ENCODE measurements around the gene OSBPL6.
"Not testable (repeated sequence)": the region's sequence is repeated elsewhere in the genome, so short reads cannot be mapped to it uniquely, and the experiment has no call there.

OSBPL6 gene

DNA sequence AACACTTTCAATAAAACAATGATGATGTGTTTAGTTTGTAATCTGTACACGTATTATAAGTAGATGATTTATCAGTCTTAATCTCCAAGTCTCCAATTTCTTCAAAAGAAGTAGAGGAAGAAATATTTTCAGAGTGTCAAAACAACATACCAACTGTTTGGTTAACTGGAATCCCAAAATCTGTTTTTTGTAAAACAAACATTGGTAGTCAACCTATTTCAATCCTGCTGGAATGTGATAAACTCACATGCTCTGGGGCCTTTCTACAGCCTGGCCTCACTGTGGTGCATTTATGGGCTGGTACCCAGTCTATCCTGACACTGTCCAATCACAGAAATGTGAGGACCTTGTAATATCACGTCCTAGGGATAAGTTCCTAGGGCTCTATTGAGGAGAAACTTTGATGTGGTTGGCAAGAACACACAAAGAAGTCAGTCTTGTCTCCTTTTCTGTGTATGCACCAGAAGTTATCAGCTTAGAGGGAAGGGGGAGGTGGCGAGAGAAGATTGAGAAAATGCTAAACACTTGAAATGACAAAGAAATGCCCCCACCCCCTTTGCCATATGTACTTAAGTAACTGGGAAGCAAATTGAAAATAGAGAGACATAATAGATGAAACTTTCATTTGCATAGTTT lies 209.5 kb downstream of the OSBPL6 start:
- DNase-seq (ENCODE audit: low spot score) = peak; percentile 9

DNA sequence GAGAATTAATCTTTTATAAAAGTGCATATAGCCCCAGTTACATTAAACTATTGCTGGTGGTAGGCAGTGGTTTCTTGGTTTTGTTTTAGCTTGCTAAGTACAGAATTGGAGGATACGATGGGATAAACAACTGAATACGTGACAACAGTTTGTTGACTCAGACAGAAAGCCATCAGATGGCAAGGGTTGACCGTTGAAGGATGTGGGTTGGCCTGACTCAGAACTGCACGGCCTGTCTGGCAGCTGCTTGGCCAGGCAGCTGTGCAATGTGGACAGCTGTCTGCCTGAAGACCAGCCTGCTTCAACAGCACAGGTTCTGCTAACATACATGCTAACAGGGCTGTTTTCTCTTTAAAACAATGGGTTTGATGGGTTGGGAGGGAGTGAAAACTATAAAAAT lies 210.1 kb downstream of the OSBPL6 start:
- peak; percentile 75 for DNase-seq (ENCODE audit: low spot score)

DNA sequence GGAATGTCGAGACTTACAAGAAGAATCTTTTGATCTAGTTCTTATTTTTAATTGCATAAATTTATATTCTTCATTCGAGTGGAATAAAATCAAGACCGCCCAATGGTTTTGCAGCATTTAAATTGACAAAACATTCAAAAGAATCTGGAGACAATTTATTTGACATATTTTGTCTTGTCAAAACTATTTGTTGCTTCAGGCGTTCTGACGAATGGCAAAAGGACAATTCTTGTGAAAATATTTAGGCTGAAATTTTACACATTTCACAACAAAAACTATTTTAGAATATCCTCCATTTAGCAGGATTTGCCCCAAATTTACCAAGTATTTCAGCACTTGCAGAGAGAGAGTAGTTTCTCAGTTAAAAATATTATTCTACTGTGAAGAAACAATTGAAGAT lies 214.9 kb downstream of the OSBPL6 start:
- no peak for DNase-seq (ENCODE audit: low spot score)

DNA sequence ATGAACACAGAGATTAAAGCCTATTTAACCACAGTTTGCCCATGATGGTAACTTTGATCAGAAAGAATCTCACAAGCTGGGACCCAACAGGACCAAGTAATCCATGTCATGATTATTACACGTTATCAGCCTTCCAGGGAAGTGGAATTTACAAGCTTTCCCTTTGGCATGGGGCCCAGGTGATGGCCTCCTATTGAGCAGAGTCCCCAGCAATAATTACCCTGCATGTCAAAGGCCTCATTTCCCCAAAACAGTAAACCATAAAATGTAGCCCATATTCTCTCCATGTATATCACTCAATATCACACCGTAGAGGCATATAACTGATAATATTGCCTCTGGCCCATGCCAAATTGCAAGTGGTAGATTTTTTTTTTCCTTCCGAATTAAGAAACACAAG lies 217.7 kb downstream of the OSBPL6 start:
- no peak for DNase-seq (ENCODE audit: low spot score)

DNA sequence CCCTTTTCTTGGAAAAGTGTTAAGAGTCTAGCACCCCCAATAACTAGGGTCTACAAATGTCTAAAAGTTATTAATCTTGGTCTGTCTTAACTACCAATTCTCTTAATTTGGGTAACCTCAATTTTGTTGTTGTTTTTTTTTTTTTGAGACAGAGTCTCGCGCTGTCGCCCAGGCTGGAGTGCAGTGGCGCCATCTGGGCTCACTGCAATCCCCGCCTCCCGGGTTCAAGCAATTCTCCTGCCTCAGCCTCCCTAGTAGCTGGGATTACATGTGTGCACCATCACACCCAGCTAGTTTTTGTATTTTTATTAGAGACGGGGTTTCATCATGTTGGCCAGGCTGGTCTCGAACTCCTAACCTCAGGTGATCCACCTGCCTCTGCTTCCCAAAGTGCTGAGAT lies 218.1 kb downstream of the OSBPL6 start:
- not testable (repeated sequence) for DNase-seq (ENCODE audit: low spot score)

DNA sequence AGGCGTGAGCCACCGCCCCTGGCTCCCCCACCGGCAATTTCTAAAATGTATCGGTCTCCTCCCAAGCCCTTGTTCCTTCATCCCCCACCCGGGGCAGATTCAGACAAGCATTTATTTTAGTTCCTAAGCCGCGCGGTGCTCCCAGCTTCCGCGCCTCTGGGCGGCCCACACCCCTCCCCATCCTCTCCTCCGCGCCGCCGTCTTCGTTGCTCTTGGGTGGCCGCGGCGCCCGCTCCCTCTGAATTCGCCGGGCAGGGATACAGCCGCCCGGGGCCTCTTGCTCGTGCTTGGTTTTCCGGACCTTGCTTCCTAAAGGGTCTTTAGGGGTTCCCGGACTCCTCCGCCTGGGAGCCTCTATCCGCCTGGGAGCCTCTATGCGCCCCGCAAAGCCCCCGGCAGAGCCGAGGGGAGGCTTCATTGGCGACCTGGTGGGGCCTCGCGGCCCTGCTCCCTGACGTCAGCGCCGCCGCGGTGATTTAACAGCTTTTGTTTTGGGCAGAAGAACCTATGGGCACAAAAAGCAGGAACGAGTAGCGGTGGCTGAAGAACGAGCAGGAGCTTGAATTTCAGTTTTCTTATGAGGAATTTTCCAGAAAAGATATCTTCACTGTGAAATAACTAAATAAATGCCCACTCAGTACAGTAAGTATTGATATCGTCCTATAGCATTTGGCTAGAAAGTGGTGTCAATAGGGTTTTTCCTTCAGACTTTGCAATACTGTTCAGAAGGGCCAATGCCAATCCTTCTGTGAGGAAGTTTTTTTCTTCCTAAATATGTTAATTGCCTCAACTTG lies 219.4 kb downstream of the OSBPL6 start:
- DNase-seq (ENCODE audit: low spot score) = peak; percentile 62

DNA sequence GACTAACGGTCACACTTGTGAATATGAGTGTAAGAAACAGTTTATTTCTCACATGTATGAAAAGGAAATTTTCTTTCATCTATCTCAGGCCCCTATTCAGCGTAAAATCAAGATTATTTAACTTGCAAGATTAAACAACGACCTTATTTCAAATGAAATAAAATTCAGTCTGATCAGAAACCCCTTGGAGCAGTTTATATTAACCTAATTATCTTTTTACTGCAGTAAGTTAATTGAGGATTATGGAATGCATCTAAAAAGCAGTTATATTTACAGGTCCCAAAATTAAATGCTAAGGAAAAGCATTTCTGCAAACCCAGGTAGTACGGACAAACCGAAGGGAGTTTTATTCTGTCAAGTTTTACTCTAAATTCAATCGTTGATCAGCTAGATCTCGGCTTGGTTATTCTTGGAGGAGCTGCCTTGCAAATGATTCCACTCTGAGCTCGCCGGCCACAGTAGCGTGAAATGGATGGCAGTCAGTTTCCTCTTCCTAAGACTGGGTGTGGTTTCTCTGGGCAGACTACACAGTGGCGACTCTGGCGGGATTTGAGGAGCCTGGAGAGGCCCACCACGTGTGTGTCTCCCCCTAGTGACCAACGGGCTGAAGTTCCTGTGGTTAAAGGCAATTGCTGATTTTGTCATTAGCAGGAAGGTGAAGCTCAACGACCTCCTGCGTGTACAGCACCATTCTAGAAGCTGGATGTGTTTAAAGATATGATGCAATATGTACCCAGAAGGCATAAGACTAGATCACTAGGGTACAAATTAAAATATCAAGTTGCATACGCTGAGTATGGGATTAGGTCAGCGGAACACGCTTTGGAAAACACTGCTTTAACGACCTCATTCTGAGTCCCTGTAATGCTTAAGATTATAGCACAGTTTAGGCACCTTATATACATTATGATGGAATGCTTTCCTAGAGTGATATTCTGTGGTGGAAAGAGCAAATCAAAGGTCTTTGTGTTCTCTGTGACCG lies 220.2 kb downstream of the OSBPL6 start:
- peak; percentile 92 for DNase-seq (ENCODE audit: low spot score)

DNA sequence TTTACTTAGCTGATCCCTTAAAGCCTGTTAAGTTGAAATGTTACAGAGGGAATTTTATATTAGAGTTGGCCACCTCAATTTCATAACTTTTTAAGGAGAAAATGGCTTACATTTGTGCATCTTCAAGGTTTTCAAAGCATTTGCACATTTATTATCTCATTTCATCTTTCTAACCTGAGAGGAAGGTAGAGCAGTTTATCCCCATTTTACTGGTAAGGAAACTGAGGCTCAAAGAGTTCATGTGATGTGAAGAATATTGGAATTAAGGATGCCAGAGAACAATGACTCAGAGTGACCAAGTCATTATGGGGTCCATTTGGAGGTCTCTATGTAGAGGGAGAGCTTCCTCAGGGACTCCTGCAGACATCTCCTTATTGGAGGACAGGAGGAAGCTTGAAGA lies 221.7 kb downstream of the OSBPL6 start:
- DNase-seq (ENCODE audit: low spot score) = no peak

DNA sequence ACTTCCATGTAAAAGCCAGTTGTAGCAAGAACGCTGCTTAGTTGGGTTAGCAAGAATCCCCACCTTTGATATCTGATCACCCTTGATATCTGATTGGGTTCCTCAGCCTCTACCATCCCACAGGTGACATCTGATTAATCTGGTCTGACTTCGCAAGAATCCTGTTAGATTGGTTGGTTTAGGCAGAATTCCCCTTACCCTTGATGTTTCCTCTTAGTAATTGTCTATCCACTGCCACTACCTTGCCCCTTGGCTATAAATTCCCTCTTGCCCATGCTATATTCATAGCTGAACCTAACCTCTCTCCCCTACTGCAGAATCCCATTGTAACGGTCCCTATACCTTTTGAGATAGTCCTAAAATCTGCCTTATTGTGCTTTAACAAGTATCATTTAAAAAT lies 223.6 kb downstream of the OSBPL6 start:
- DNase-seq (ENCODE audit: low spot score) = no peak

DNA sequence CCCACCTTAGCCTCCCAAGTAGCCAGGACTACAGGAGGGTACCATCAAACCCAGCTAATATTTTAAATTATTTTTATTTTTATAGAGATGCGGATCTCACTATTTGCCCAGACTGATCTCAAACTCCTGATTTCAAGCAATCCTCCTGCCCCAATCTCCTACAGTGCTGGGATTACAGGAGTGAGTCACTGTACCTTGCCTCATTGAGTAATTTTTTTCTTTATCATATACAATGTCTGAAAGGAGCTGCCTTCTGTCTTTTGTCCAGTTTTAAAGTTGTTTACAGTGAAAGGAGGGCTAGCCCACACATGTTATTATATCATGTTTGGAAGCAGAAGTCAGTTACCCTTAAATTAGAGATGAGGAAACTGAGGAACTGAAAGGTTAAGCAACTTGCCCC lies 224.1 kb downstream of the OSBPL6 start:
- DNase-seq (ENCODE audit: low spot score) = no peak

DNA sequence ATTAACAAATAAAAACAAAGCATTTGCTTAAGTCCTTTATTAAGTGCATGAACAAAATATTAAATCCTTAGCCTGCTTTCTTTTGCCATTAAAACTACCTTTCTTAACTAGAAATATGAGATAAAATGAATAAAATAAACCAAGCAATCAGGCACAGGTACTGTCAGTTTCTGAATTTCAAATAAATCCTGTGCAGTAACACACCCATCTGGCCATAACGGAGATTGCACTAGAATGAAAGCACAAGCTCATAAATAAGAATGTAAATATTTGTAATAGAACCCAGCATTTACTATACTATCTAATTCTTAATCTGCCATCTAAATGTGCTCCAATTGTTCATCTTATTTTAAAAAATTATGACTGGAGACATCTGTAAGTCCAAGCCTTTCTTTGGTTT lies 224.8 kb downstream of the OSBPL6 start:
- DNase-seq (ENCODE audit: low spot score) = no peak

DNA sequence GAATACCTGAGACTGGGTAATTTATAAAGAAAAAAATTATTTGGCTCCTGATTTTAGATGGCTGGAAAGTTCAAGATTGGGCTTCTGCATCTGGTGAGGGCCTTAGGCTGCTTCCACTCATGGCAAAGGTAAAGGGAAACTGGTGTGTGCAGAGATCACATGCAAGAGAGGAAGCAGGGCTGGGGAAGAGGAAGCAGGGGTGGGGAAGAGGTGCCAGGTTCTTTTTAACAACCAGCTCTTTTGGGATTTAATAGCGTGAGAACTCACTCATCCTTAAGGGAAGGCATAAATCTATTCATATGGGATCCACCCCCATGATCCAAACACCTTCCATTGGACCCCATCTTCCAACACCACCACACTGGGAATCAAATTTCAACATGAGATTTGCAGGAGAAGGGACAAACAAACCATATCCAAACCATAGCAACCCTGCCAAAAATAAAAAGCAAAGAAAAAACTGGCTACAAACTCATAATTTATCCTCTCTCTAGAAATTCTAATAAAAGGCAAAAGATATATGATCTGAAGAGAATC lies 226.2 kb downstream of the OSBPL6 start:
- DNase-seq (ENCODE audit: low spot score) = no peak

DNA sequence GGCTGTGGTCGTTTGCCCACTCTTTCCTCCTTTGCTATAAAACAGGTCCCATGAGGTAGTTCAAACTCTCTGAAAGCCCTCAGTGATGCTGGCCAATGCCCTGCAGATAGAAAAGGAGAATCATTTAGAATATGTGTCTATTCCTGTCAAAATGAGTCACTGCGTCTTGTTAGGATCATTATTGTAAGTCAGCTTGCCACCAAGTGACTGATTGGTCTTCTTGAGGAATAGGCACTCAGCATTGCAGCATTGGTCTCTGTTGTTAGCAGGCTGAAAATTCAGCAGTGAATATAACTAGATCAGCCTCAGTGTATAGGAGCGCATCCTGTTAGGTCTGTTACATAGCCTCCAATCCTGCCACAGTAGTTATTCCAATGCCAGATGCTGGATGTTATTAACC lies 227.8 kb downstream of the OSBPL6 start:
- DNase-seq (ENCODE audit: low spot score) = no peak

DNA sequence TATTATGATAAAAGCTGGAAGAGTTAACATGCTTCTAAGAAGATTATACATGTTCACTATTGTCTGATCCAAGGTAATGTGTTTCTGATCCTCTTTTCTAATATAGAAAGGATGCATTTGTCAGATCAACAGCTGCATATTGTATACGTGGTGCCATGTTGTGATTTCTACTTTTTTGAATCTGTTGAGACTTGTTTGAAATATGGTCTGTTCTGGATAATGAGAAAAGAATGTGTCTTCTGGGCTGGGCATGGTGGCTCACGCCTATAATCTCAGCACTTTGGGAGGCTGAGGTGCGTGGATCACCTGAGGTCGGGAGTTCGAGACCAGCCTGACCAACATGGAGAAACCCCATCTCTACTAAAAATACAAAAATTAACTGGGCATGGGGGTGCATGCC lies 229.4 kb downstream of the OSBPL6 start:
- not testable (repeated sequence) for DNase-seq (ENCODE audit: low spot score)

DNA sequence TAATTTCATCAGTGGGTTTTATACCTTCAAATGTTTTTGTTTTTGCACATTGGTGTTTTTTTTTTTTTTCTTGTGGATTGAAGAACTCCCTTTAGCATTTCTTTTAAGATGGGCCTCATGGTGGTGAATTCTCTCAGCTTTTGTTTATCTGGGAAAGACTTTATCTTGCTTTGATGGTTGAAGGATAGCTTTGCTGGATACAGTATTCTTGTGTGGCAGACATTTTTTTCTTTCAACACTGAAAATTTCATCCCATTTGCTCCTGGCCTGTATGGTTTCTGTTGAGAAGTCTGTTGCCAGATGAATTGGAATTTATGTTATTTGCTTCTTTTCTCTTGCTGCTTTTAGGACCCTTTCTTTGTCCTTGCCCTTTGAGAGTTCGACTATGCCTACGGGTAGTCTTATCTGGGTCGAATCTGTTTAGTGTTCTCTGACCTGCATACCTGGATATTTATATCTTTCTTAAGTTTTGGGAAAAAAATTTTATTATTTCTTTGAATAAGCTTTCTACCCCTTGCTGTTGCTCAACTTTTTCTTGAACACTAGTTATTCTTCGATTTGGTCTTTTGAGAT lies 231.0 kb downstream of the OSBPL6 start:
- no peak for DNase-seq (ENCODE audit: low spot score)

DNA sequence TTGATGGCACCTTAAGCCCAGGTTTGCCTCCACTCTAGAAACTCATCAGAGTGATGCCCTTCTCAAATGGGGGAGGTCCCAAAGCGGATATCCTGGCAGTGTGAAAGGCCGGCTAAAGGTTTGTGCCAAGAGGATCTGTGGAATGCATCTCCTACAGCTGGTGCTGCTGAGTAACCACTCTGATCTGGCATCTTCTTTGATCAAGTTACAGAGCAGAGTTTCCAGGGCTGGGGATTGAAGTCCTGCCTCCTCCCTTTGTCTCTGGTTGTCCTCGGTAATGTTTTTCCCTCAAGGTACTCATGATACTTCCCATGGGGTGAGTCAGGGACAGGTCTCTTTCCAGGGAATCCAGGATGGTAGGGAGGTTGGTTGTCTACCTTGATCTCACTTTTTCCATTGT lies 232.1 kb downstream of the OSBPL6 start:
- DNase-seq (ENCODE audit: low spot score) = no peak

DNA sequence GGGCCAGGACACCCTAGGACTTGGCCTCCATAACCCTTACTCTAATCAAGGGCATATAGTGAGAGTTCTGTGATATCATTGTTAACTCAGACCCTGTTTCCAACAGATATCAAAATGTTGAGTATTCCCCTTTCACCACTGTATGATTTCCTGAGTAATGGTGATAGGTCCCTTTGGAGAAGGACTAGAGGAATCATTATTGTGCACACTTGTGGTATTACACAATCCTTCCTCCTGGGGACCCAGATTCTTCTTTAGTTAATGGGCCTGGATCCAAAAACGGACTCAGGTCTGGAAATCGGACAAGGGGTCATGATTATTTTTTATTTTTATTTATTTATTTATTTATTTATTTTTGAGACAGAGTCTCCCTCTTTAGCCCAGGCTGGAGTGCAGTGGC lies 233.1 kb downstream of the OSBPL6 start:
- DNase-seq (ENCODE audit: low spot score) = no peak

DNA sequence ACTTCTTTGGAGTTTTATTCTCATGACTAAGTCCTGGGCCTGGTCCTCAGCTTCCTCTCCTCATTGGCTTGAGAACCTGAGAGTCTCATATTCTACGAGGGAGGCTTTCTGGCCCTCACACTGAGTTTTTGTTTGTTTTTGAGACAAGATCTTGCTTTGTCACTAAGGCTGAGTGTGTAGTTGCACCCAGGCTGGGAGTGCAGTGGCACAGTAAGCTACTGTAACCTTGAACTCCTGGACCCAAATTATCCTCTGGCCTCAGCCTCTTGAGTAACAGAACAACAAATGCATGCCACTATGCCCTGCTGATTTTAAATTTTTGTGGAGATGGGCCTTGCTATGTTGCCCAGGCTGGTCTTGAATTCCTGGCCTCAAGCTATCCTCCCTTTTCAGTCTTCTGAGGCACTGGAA lies 234.1 kb downstream of the OSBPL6 start:
- DNase-seq (ENCODE audit: low spot score) = no peak

DNA sequence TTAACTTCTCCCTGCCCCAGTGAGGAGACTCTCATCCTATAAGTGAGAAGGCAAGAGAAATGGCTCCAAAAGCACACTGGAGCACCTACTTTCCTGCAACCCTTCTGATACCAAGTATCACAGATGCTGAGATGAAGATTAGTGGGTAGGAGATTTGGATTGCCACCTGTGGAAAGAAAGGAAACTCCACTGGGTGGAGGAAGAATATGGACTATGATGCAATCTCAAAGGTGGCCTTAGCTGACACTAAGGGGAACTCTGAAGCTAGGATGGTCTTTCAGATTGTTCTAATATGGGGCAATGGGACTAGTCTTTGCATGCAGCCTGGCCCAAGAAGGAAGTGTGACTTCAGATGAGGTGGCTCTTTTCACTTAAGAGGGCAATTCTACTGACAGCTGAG lies 235.0 kb downstream of the OSBPL6 start:
- no peak for DNase-seq (ENCODE audit: low spot score)

DNA sequence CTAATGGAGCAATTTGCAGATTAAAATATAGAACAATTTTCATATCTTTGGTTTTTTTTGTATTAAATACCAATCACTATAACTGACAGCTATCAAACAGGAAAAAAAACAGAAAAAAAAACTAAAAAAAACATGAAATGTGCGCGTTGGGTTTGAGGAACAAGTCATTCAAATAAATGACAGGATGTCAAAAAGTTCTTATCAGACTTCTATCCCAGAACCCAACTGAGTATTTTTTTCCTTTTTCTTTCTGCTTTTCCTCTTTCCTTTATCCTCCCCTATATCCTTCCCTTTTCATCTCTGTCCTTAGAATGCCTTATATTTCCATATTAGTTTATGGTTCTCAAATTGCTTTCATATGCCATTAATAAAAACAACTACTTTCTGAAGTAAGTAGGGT lies 242.3 kb downstream of the OSBPL6 start:
- DNase-seq (ENCODE audit: low spot score) = no peak

DNA sequence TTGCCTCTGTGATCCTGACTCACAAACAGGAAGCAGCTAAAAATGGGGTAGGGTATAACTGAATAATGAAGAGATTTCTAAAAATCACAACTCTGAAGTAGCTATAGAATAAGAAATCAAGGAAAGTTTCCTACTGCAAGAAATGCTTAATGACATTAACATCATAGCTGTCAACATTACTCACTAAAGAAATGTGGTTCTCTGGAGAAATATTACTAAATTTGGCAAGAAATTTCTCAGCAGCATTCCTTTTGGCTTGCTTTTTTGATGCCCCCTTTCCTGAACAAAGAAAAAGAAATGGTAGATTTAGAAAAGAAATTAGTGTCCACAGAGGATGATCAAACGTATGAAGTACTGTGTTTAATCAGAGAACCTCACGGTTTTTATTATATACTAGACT lies 247.1 kb downstream of the OSBPL6 start:
- DNase-seq (ENCODE audit: low spot score) = no peak

Measured in AG08395 (cell line).